SU-DHL-6 (cell line): ENCODE data around the gene MMP17.

Source experiments
- H2AFZ ChIP-seq: fragments of 200-600 bp; sonication (generic); 2 replicates; pipeline ENCODE4 v1.6.1; 2014; ENCODE audit warnings: low read depth, mild to moderate bottlenecking, moderate library complexity, mixed read lengths, antibody characterized with exemption, low read length; ENCODE audit not compliant: severe bottlenecking
- H3F3A ChIP-seq: fragments of 200-600 bp; shearing (Covaris generic); 2 replicates; pipeline ENCODE4 v1.6.0; 2016; ENCODE audit warnings: antibody characterized with exemption, mild to moderate bottlenecking; ENCODE audit not compliant: insufficient read depth
- H3K27ac ChIP-seq: fragments of 200-600 bp; sonication (generic); 2 replicates; pipeline ENCODE4 v1.5.1; 2016; ENCODE audit warnings: low read depth, mild to moderate bottlenecking, low read length, moderate library complexity, mixed read lengths
- H3K27me3 ChIP-seq: fragments of 200-600 bp; sonication (generic), shearing (Covaris generic); 2 replicates; pipeline ENCODE4 v1.6.0; 2014; ENCODE audit warnings: mild to moderate bottlenecking, low read length
- H3K36me3 ChIP-seq: fragments of 200-600 bp; sonication (generic); 2 replicates; pipeline ENCODE4 v1.6.1; 2014; ENCODE audit warnings: mild to moderate bottlenecking, low read length, mixed read lengths
- H3K4me2 ChIP-seq: fragments of 300-600, 200-600 bp; shearing (Covaris generic), sonication (generic); 2 replicates; pipeline ENCODE4 v1.6.0; 2014; ENCODE audit warnings: low read length, low read depth, mild to moderate bottlenecking; ENCODE audit not compliant: poor library complexity, severe bottlenecking
- H3K4me3 ChIP-seq: fragments of 200-600 bp; sonication (generic); 2 replicates; pipeline ENCODE4 v1.5.1; 2014; ENCODE audit warnings: antibody characterized with exemption, low read length, mild to moderate bottlenecking, mixed read lengths; ENCODE audit not compliant: insufficient read depth, poor library complexity, severe bottlenecking
- H3K79me2 ChIP-seq: fragments of 200-600 bp; sonication (generic); 2 replicates; pipeline ENCODE4 v1.6.1; 2014; ENCODE audit warnings: mild to moderate bottlenecking, low read length, moderate library complexity; ENCODE audit not compliant: insufficient read depth
- H3K9ac ChIP-seq: fragments of 200-600 bp; sonication (generic); 2 replicates; pipeline ENCODE4 v1.7.0; 2014; ENCODE audit warnings: mild to moderate bottlenecking, low read length
- H3K9me2 ChIP-seq: fragments of 200-600 bp; sonication (generic); replicated peaks from 2 replicates; pipeline ENCODE4 v1.6.1; 2014; ENCODE audit warnings: low read length; ENCODE audit not compliant: insufficient read depth
- H3K9me3 ChIP-seq: fragments of 200-600 bp; sonication (generic); 2 replicates; pipeline ENCODE4 v1.6.1; 2014; ENCODE audit warnings: low read length, mixed read lengths; ENCODE audit not compliant: insufficient read depth
- H4K20me1 ChIP-seq: fragments of 200-600 bp; sonication (generic); 2 replicates; pipeline ENCODE4 v1.6.1; 2014; ENCODE audit warnings: low read depth, mild to moderate bottlenecking, antibody characterized with exemption, low read length, moderate library complexity, mixed read lengths
- EZH2phosphoT487 ChIP-seq: fragments of 200-600 bp; sonication (generic), shearing (Covaris generic); conservative IDR thresholded peaks from 2 replicates; pipeline ENCODE4 v1.6.1; 2018; ENCODE audit warnings: mild to moderate bottlenecking, antibody characterized with exemption, low read length, moderate library complexity, mixed read lengths
- TF ChIP-seq, protein P1 (sequence below): fragments of 200-600 bp; sonication (generic); IDR thresholded peaks from one replicate; pipeline ENCODE4 v1.5.1; 2017; ENCODE audit warnings: antibody characterized with exemption, mild to moderate bottlenecking, low read length, moderate library complexity; ENCODE audit not compliant: insufficient read depth, poor library complexity, severe bottlenecking

The MMP17 gene

DNA sequence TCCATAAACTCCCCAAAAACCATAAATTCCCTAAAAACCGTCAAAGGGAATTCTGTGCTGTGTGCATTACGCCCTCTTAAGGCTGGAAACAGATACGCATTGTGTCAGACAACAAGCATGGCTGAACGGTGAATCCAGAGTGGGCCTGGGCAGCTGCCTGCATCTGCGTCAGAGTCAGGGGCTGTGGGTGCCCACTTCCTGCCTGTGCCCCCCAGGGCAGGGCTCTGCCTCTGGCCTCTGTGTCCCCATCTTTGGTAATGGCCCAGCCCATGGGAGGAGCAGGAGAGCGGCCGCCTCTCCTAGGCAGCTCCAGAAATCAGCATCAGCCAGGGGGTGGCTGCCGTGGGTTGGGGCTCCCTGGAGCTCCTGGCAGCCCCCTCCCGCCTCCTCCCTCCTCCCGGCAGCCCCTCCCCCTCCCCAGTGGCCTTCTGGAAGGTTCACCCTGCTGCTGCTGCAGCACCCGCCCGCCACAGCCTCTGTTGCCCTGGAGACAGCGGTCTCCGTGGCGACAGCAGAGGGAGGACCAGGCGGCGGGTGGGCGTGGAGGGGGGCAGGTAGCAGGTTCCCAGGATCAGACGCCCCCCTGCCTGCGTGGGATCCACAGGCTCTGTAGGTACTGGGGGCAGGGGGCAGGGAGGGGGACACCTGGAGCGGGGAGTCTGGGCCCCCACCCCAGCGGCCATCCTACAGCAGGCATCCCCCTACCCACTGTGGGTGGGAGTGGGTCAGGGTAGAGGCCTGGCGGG is 5.9 kb downstream of the MMP17 start:
- Histone ChIP-seq H3K9me3 (no peaks in the 10 kb centered on the region), H3K27me3 (no peaks in the 10 kb centered on the region), H3F3A (no peaks in the 10 kb centered on the region), H3K36me3 (no peaks in the 10 kb centered on the region), H4K20me1 (no peaks in the 10 kb centered on the region), H3K4me3 (no peak overlapping the region), H2AFZ (no peak overlapping the region), H3K27ac (no peak overlapping the region), H3K79me2 (no peaks in the 10 kb centered on the region), H3K9me2 (no peaks in the 10 kb centered on the region), H3K4me2 (no peak overlapping the region), H3K9ac (no peak overlapping the region)
- TF ChIP-seq EZH2phosphoT487, result no peak
- TF ChIP-seq, protein P1, sequence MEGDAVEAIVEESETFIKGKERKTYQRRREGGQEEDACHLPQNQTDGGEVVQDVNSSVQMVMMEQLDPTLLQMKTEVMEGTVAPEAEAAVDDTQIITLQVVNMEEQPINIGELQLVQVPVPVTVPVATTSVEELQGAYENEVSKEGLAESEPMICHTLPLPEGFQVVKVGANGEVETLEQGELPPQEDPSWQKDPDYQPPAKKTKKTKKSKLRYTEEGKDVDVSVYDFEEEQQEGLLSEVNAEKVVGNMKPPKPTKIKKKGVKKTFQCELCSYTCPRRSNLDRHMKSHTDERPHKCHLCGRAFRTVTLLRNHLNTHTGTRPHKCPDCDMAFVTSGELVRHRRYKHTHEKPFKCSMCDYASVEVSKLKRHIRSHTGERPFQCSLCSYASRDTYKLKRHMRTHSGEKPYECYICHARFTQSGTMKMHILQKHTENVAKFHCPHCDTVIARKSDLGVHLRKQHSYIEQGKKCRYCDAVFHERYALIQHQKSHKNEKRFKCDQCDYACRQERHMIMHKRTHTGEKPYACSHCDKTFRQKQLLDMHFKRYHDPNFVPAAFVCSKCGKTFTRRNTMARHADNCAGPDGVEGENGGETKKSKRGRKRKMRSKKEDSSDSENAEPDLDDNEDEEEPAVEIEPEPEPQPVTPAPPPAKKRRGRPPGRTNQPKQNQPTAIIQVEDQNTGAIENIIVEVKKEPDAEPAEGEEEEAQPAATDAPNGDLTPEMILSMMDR, result no peak

GRCh38 chr12:131834798-131835615 is 6.8 kb downstream of the MMP17 start:
- TF ChIP-seq, protein P1, result no peak
- TF ChIP-seq EZH2phosphoT487, result no peak
- Histone ChIP-seq H3K27me3 (no peaks in the 10 kb centered on the region), H3K27ac (no peak overlapping the region), H3K79me2 (no peaks in the 10 kb centered on the region), H2AFZ (no peak overlapping the region), H3K4me2 (no peak overlapping the region), H3K9me3 (no peaks in the 10 kb centered on the region), H3K36me3 (no peaks in the 10 kb centered on the region), H3F3A (no peaks in the 10 kb centered on the region), H3K4me3 (no peak overlapping the region), H3K9ac (no peak overlapping the region), H3K9me2 (no peaks in the 10 kb centered on the region), H4K20me1 (no peaks in the 10 kb centered on the region)

DNA sequence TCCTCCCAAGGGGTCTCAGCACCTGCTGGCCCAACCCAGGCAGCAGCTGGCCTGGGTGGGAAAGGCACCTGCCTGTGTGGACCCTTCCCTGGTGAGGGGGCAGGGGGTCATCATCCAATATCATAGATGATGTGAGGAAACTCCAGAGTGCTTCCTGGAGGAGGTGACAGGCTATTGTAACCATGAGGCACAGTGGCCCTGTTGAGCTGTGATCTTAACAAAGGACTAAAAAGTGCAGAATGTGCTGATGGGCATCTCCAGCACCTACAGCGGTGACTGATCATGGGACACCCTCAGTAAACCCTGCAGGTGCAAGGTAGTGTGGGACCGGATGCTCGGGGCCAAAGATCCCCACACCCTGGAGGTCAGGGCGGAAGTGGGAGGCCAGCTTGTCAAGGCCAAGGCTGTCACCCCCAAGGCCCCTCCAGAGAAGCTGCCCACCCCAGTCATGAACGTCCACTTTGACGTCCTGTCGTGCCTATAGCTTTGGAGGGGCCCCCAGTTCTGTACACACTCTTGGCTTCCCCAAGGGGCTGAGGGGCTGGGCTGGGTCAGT is 7.5 kb downstream of the MMP17 start:
- H3K9me3 ChIP-seq, result no peaks in the 10 kb centered on the region
- H3K79me2 ChIP-seq, result no peaks in the 10 kb centered on the region
- no peaks in the 10 kb centered on the region for H3K27me3 ChIP-seq
- no peak for TF ChIP-seq EZH2phosphoT487
- TF ChIP-seq, protein P1, result no peak
- no peak overlapping the region for H2AFZ ChIP-seq
- H3K9me2 ChIP-seq, result no peaks in the 10 kb centered on the region
- no peaks in the 10 kb centered on the region for H3F3A ChIP-seq
- no peak overlapping the region for H3K27ac ChIP-seq
- no peaks in the 10 kb centered on the region for H4K20me1 ChIP-seq
- no peaks in the 10 kb centered on the region for H3K36me3 ChIP-seq
- no peak overlapping the region for H3K4me3 ChIP-seq
- H3K9ac ChIP-seq, result no peak overlapping the region
- H3K4me2 ChIP-seq, result no peak overlapping the region
